Fibroblast of skin of abdomen (primary cell): ENCODE measurements around the gene GLIPR2.

ENCODE experiments used
- DNase-seq: peaks from one replicate; pipeline ENCODE4 v3.0.0-alpha.2; 2013

Gene GLIPR2

GRCh38 chr9:36194326-36195000, 57.9 kb downstream of the GLIPR2 start:
- DNase-seq: no peak

GRCh38 chr9:36204906-36205547, 68.5 kb downstream of the GLIPR2 start:
- no peak for DNase-seq

- peak; percentile 24 for DNase-seq
These were observed 70.5 kb downstream of the GLIPR2 start for GRCh38 chr9:36207016-36207415.

GRCh38 chr9:36207546-36208012, 71.0 kb downstream of the GLIPR2 start:
- peak; percentile 14 for DNase-seq

- DNase-seq: no peak
These were observed 72.2 kb downstream of the GLIPR2 start for GRCh38 chr9:36208521-36209253.

- no peak for DNase-seq
These were observed 74.2 kb downstream of the GLIPR2 start for GRCh38 chr9:36210722-36211121.

- DNase-seq: no peak
These were observed 75.0 kb downstream of the GLIPR2 start for GRCh38 chr9:36211510-36211909.

GRCh38 chr9:36213387-36213786, 76.9 kb downstream of the GLIPR2 start:
- no peak for DNase-seq
